Thyroid gland (tissue), 4 donors: Measurements from ENCODE around the gene FBXW5. TPM values are rescaled to one million over a fixed set of nuclear protein-coding genes. Genes with fewer than 3 reads are reported as not detected.
A peak's percentile ranks its signal among the peaks of the same experiment; 100 is the strongest.

ENCODE experiments used
- DNase-seq, 2 donors: peaks; one replicate each; pipeline ENCODE4 v3.0.0-alpha.2; 2019
- H3K27ac ChIP-seq, 3 donors: fragments of 200-600 bp; sonication (generic); 1 replicate in 2 of 3; 2 replicates in 1 of 3; pipeline ENCODE4 v1.5.1; 2016 to 2019; ENCODE audit warnings: mild to moderate bottlenecking in 1 of 3, moderate library complexity in 1 of 3
- H3K27me3 ChIP-seq: fragments of 200-600 bp; sonication (generic); one replicate; pipeline ENCODE4 v1.5.1; 2019
- H3K36me3 ChIP-seq, 2 donors: fragments of 200-600 bp; sonication (generic); one replicate each; pipeline ENCODE4 v1.5.1; 2016 to 2019
- H3K4me1 ChIP-seq, 2 donors: fragments of 200-600 bp; sonication (generic); one replicate each; pipeline ENCODE4 v1.5.1; 2017 to 2019
- H3K4me3 ChIP-seq, 3 donors: fragments of 200-600 bp; sonication (generic); replicated peaks in 1 of 3; 1 replicate in 2 of 3; 2 replicates in 1 of 3; pipeline ENCODE4 v1.5.1; 2016; ENCODE audit warnings: mild to moderate bottlenecking in 1 of 3
- H3K9me3 ChIP-seq: fragments of 200-600 bp; sonication (generic); one replicate; pipeline ENCODE4 v1.5.1; 2017
- POLR2A ChIP-seq, 2 donors: fragments of 450-650 bp; IDR thresholded peaks; one replicate each; pipeline ENCODE4 v1.6.1; 2017; ENCODE audit warnings: antibody characterized with exemption in 2 of 2, mild to moderate bottlenecking in 2 of 2, moderate library complexity in 1 of 2
- WGBS, 2 donors: methylation state at CpG; one replicate each; pipeline ENCODE4 v1.1.5; 2017; 5-methylcytosine and 5-hydroxymethylcytosine counted together
- intact Hi-C: fragments of 100-400 bp; cut with DNase I; formaldehyde crosslinking; loops from one replicate; pipeline ENCODE4 v1.15.1; 2023
- total RNA-seq, 4 donors: library from RNA; depleted of rRNA; stranded (reverse); fragments of >200 nt; gene quantifications; one replicate each; pipeline ENCODE4 v1.2.3, GENCODE V29; 2016
- TF ChIP-seq, protein P1 (sequence below), 6 experiments: fragments of 200-600 bp in 3 of 6; fragments of 450-650 bp in 3 of 6; sonication (generic) in 3 of 6; IDR thresholded peaks; one replicate each; pipeline ENCODE4 v1.5.1; 2016 to 2019; ENCODE audit warnings: antibody characterized with exemption in 6 of 6, mild to moderate bottlenecking in 2 of 6, inconsistent platforms in 1 of 6, moderate library complexity in 1 of 6

FBXW5 gene
- total RNA-seq, 4 donors from 2014 or later = 138 to 282 (median 203) TPM

DNA sequence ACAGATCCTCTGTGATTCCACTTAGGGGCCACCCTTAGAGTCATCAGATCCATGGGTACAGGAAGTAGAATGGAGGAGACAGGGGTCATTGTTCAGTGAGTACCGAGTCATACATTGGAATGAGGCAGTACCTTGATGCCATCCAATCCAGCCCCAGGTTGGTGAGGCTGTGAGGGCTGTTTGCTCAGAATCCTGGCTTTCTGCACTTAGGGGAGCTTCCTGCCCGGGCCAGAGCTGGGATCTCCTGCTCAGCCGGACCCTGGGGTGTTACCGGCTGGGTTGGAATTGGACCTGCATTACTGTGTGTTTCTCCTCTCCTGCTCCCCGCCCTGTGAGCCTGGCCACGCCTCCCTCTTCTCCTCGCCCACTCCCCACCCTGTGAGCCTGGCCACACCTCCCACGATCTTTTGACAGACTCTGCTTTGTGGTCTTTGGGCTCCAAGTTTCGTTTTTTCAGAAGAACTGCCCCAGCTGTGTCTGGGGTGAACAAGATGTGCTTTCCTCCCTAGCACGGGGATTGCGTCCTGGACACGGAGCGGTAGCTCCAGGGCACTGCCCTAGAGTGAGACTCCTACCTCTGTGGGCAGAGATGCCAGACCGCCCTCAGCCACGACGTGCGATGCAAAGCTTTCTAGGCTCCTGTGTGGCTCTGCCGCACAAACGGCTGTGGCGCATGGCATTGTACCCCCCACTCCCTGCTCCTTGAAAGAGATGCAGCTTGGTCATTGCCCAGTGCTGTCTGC is 42.9 kb downstream of the FBXW5 start:
- DNase-seq = peak; percentile 74 to 77
- no peaks in the 10 kb centered on the region for H3K9me3 ChIP-seq
- no peak overlapping the region for H3K4me3 ChIP-seq
- whole genome bisulfite sequencing, 2 donors = 33 to 36% methylated on average over 13 to 16 of the region's 20 CpGs
- H3K36me3 ChIP-seq = peaks cover 0 to 5% of the 10 kb centered on the region in 2 donors
- H3K4me1 ChIP-seq = peaks cover 38 to 43% of the 10 kb centered on the region in 2 donors
- no peak for TF ChIP-seq POLR2A (IDR thresholded peaks at IDR 0.05)
- TF ChIP-seq, protein P1, sequence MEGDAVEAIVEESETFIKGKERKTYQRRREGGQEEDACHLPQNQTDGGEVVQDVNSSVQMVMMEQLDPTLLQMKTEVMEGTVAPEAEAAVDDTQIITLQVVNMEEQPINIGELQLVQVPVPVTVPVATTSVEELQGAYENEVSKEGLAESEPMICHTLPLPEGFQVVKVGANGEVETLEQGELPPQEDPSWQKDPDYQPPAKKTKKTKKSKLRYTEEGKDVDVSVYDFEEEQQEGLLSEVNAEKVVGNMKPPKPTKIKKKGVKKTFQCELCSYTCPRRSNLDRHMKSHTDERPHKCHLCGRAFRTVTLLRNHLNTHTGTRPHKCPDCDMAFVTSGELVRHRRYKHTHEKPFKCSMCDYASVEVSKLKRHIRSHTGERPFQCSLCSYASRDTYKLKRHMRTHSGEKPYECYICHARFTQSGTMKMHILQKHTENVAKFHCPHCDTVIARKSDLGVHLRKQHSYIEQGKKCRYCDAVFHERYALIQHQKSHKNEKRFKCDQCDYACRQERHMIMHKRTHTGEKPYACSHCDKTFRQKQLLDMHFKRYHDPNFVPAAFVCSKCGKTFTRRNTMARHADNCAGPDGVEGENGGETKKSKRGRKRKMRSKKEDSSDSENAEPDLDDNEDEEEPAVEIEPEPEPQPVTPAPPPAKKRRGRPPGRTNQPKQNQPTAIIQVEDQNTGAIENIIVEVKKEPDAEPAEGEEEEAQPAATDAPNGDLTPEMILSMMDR (IDR thresholded peaks at IDR 0.05) = no peak
- intact Hi-C loops = no loop called here
- H3K27me3 ChIP-seq = no peaks in the 10 kb centered on the region
- peak overlapping the region; percentile 82 to 97 (median 94) for H3K27ac ChIP-seq

DNA sequence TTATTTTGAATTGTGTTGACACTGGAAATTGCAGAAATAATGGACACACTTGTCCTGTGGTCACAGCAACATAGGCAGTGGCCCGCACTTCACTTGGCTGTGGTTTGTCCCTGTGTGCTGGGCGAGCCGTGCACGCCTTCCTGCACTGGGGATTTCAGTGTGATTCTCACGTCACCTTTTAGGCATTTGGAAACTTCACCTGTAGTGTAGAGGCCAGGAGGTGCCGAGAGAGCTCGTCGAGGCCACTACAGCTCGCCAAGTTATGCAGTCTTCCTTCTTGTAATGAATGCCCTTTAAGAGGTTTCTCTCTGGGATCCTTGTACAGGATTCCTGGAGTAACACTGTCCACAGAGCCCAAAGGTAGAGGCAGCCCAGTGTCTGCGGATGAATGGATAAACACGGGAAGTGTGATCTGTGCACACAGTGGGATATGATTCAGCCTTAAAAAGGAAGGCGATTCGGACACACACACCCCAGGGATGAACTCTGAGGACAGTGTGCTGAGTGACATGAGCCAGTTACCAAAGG is 43.5 kb downstream of the FBXW5 start:
- peak overlapping the region; percentile 82 to 97 (median 94) for H3K27ac ChIP-seq
- intact Hi-C loops = no loop called here
- no peaks in the 10 kb centered on the region for H3K27me3 ChIP-seq
- no peaks in the 10 kb centered on the region for H3K9me3 ChIP-seq
- no peak overlapping the region for H3K4me3 ChIP-seq
- DNase-seq = peak; percentile 86 to 89
- WGBS, 2 donors = 44 to 49% methylated on average over 13 of the region's 13 CpGs
- peaks cover 0 to 5% of the 10 kb centered on the region in 2 donors for H3K36me3 ChIP-seq
- TF ChIP-seq, protein P1 (IDR thresholded peaks at IDR 0.05) = no peak
- peak in 1 of 2 donors; percentile 45 for TF ChIP-seq POLR2A (IDR thresholded peaks at IDR 0.05)
- peaks cover 38 to 49% of the 10 kb centered on the region in 2 donors for H3K4me1 ChIP-seq

DNA sequence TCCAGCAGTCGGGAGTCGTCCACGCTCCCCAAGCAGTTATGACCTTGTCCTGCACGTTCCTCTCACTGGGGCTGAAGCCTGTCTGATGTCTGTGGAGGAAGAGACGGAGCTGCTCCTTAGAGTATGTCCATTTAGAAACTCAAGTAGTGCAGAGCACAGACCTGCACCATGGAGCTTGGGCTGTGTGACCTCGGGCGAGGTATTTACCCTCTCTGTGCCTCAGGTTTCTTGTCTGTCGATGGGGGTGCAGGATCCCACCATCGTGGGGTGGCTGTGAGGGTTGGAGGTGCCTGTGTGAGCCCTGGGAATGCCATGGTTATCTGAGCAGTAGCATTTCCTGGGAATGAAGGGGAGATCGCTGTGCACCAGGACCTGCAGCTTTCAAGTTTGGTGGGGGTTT is 44.0 kb downstream of the FBXW5 start:
- no peaks in the 10 kb centered on the region for H3K27me3 ChIP-seq
- peaks cover 0 to 5% of the 10 kb centered on the region in 2 donors for H3K36me3 ChIP-seq
- 86 to 87% methylated on average over 8 to 10 of the region's 10 CpGs for WGBS, 2 donors
- no peaks in the 10 kb centered on the region for H3K9me3 ChIP-seq
- intact Hi-C loops = no loop called here
- peaks cover 38 to 53% of the 10 kb centered on the region in 2 donors for H3K4me1 ChIP-seq
- no peak for DNase-seq
- no peak overlapping the region for H3K4me3 ChIP-seq
- no peak for TF ChIP-seq POLR2A (IDR thresholded peaks at IDR 0.05)
- TF ChIP-seq, protein P1 (IDR thresholded peaks at IDR 0.05) = no peak
- H3K27ac ChIP-seq = peak overlapping the region; percentile 51 to 97 (median 94)

DNA sequence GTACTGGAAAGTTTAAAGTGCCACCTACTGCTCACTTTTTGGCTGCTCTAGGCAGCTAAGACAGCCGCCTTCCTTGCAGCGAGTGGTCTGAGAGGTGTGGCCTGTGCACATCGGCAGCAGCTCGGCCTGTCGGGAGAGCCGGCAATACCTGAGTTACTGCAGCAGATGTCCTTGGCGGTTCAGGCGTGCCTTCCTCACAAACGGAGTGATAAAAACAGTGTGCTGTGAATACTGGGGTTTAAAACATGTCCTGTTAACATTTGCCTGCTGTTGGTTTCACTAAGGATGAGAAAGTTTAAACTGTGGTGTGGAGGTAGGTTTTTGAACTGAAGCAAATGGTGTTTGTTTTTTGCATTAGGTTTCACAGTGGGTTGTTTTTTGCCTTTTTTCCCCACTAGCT is 45.3 kb downstream of the FBXW5 start:
- H3K4me1 ChIP-seq = peaks cover 38 to 64% of the 10 kb centered on the region in 2 donors
- H3K27ac ChIP-seq = peak overlapping the region in 1 of 3 donors; percentile 97
- DNase-seq = peak; percentile 32 to 63
- H3K4me3 ChIP-seq = no peak overlapping the region
- H3K27me3 ChIP-seq = no peaks in the 10 kb centered on the region
- peaks cover 0 to 5% of the 10 kb centered on the region in 2 donors for H3K36me3 ChIP-seq
- TF ChIP-seq, protein P1 (IDR thresholded peaks at IDR 0.05) = no peak
- TF ChIP-seq POLR2A (IDR thresholded peaks at IDR 0.05) = no peak
- intact Hi-C loops = no loop called here
- H3K9me3 ChIP-seq = no peaks in the 10 kb centered on the region
- WGBS, 2 donors = 55 to 66% methylated on average over 9 of the region's 9 CpGs
